ACC112 (cell line): ENCODE results near the gene VCAN.
A peak's percentile ranks its signal among the peaks of the same experiment; 100 is the strongest.
"Not testable (repeated sequence)": the region's sequence is repeated elsewhere in the genome, so short reads cannot be mapped to it uniquely, and the experiment has no call there.

Source experiments
- H2AFZ ChIP-seq: fragments of 200-600 bp; sonication (generic); one replicate; pipeline ENCODE4 v1.6.0; 2017; ENCODE audit warnings: antibody characterized with exemption, low read length; ENCODE audit not compliant: unreplicated experiment
- H3K27ac ChIP-seq: fragments of 200-600 bp; sonication (generic); 2 replicates; pipeline ENCODE4 v1.5.1; 2014; ENCODE audit warnings: low read depth, mild to moderate bottlenecking, antibody characterized with exemption, low read length, moderate library complexity
- H3K27me3 ChIP-seq: fragments of 200-600 bp; sonication (generic); 2 replicates; pipeline ENCODE4 v1.6.1; 2014; ENCODE audit warnings: mild to moderate bottlenecking, antibody characterized with exemption, low read length, moderate library complexity, mixed read lengths; ENCODE audit not compliant: insufficient read depth
- H3K36me3 ChIP-seq: fragments of 200-600 bp; sonication (generic); 2 replicates; pipeline ENCODE4 v1.6.1; 2016; ENCODE audit warnings: mild to moderate bottlenecking, antibody characterized with exemption, low read length, moderate library complexity, mixed read lengths; ENCODE audit not compliant: insufficient read depth
- H3K4me1 ChIP-seq: fragments of 200-600 bp; sonication (generic); one replicate; pipeline ENCODE4 v1.6.1; 2016; ENCODE audit warnings: low read length, mixed read lengths; ENCODE audit not compliant: insufficient read depth, unreplicated experiment, control insufficient read depth
- H3K4me3 ChIP-seq: fragments of 200-600 bp; sonication (generic); 2 replicates; pipeline ENCODE4 v1.5.1; 2014; ENCODE audit warnings: mild to moderate bottlenecking, low read depth, low read length
- H3K79me2 ChIP-seq: fragments of 200-600 bp; sonication (generic); one replicate; pipeline ENCODE4 v1.6.0; 2016; ENCODE audit warnings: low read length; ENCODE audit not compliant: control insufficient read depth, unreplicated experiment, insufficient read depth

VCAN gene

GRCh38 chr5:83471405-83472212, at the start of gene VCAN:
TSS of gene VCAN (plus strand) at chr5:83471744. CDS start at chr5:83483519, 11,775 bp downstream.
- peak within 1 kb of the TSS; percentile 74 for H2AFZ ChIP-seq
- peaks cover 34% of the 10 kb centered on the region for H3K27me3 ChIP-seq
- H3K27ac ChIP-seq, result peak within 1 kb of the TSS; percentile 89
- H3K36me3 ChIP-seq, result no peaks in the 10 kb centered on the region
- H3K4me1 ChIP-seq, result peaks cover 10% of the 10 kb centered on the region
- H3K79me2 ChIP-seq, result peaks cover 21% of the 10 kb centered on the region
- H3K4me3 ChIP-seq, result peak within 1 kb of the TSS; percentile 86

- no peak overlapping the region for H3K27ac ChIP-seq
- no peaks in the 10 kb centered on the region for H3K4me1 ChIP-seq
- H2AFZ ChIP-seq, result no peak overlapping the region
- no peaks in the 10 kb centered on the region for H3K27me3 ChIP-seq
- H3K79me2 ChIP-seq, result no peaks in the 10 kb centered on the region
- H3K36me3 ChIP-seq, result no peaks in the 10 kb centered on the region
- H3K4me3 ChIP-seq, result no peak overlapping the region
Observed at GRCh38 chr5:83422284-83422683, 49.3 kb upstream of the VCAN start.

GRCh38 chr5:83426855-83427254, 44.7 kb upstream of the VCAN start:
- no peaks in the 10 kb centered on the region for H3K4me1 ChIP-seq
- H3K27ac ChIP-seq, result no peak overlapping the region
- no peaks in the 10 kb centered on the region for H3K27me3 ChIP-seq
- no peaks in the 10 kb centered on the region for H3K36me3 ChIP-seq
- H3K4me3 ChIP-seq, result no peak overlapping the region
- H2AFZ ChIP-seq, result no peak overlapping the region
- no peaks in the 10 kb centered on the region for H3K79me2 ChIP-seq

- no peaks in the 10 kb centered on the region for H3K4me1 ChIP-seq
- no peak overlapping the region for H3K4me3 ChIP-seq
- H3K27me3 ChIP-seq, result no peaks in the 10 kb centered on the region
- no peaks in the 10 kb centered on the region for H3K79me2 ChIP-seq
- H2AFZ ChIP-seq, result no peak overlapping the region
- H3K36me3 ChIP-seq, result no peaks in the 10 kb centered on the region
- H3K27ac ChIP-seq, result no peak overlapping the region
Observed at GRCh38 chr5:83428126-83428525, 43.4 kb upstream of the VCAN start.

- H3K4me1 ChIP-seq, result no peaks in the 10 kb centered on the region
- H3K27ac ChIP-seq, result no peak overlapping the region
- H3K4me3 ChIP-seq, result no peak overlapping the region
- no peaks in the 10 kb centered on the region for H3K27me3 ChIP-seq
- H2AFZ ChIP-seq, result no peak overlapping the region
- no peaks in the 10 kb centered on the region for H3K79me2 ChIP-seq
- no peaks in the 10 kb centered on the region for H3K36me3 ChIP-seq
Observed at GRCh38 chr5:83428890-83429289, 42.7 kb upstream of the VCAN start.

- Histone ChIP-seq H2AFZ (no peak overlapping the region), H3K27ac (no peak overlapping the region)
Observed at GRCh38 chr5:83430130-83431010, 41.2 kb upstream of the VCAN start.

GRCh38 chr5:83433891-83434290, 37.7 kb upstream of the VCAN start:
- Histone ChIP-seq H3K27me3 (no peaks in the 10 kb centered on the region), H3K79me2 (no peaks in the 10 kb centered on the region), H3K4me3 (no peak overlapping the region), H3K27ac (no peak overlapping the region), H3K36me3 (no peaks in the 10 kb centered on the region), H2AFZ (no peak overlapping the region), H3K4me1 (peaks cover 13% of the 10 kb centered on the region)

More at GRCh38 chr5:83430130-83431010, 41.2 kb upstream of the VCAN start:
- Histone ChIP-seq H3K36me3 (no peaks in the 10 kb centered on the region), H3K79me2 (no peaks in the 10 kb centered on the region), H3K27me3 (no peaks in the 10 kb centered on the region), H3K4me3 (no peak overlapping the region), H3K4me1 (peaks cover 13% of the 10 kb centered on the region)

- peaks cover 13% of the 10 kb centered on the region for H3K4me1 ChIP-seq
Observed at GRCh38 chr5:83434946-83435345, 36.6 kb upstream of the VCAN start.

GRCh38 chr5:83436276-83436675, 35.3 kb upstream of the VCAN start:
- Histone ChIP-seq H3K36me3 (no peaks in the 10 kb centered on the region), H3K4me3 (no peak overlapping the region), H3K27me3 (no peaks in the 10 kb centered on the region), H3K4me1 (peaks cover 13% of the 10 kb centered on the region), H3K79me2 (no peaks in the 10 kb centered on the region), H3K27ac (no peak overlapping the region), H2AFZ (no peak overlapping the region)

More at GRCh38 chr5:83434946-83435345, 36.6 kb upstream of the VCAN start:
- Histone ChIP-seq H2AFZ (peak overlapping the region; percentile 85), H3K4me3 (no peak overlapping the region), H3K79me2 (no peaks in the 10 kb centered on the region), H3K27ac (no peak overlapping the region; the same call in 1 of the 2 replicates), H3K27me3 (no peaks in the 10 kb centered on the region), H3K36me3 (no peaks in the 10 kb centered on the region)

GRCh38 chr5:83437697-83438096, 33.8 kb upstream of the VCAN start:
- H3K4me1 ChIP-seq, result peaks cover 13% of the 10 kb centered on the region
- H3K27ac ChIP-seq, H3K27me3 ChIP-seq, H3K4me3 ChIP-seq, H3K79me2 ChIP-seq, H2AFZ ChIP-seq, H3K36me3 ChIP-seq: not testable (repeated sequence)
